GM18909 (cell line): ENCODE data around the gene CENPE.
A peak's percentile ranks its signal among the peaks of the same experiment; 100 is the strongest.

Source experiments
- ATAC-seq: cut with Tn5 transposase; IDR thresholded peaks from one replicate; pipeline ENCODE4 v1.9.1; 2021; ENCODE audit warnings: mild to moderate bottlenecking; ENCODE audit not compliant: unreplicated experiment, poor library complexity

The CENPE gene

DNA sequence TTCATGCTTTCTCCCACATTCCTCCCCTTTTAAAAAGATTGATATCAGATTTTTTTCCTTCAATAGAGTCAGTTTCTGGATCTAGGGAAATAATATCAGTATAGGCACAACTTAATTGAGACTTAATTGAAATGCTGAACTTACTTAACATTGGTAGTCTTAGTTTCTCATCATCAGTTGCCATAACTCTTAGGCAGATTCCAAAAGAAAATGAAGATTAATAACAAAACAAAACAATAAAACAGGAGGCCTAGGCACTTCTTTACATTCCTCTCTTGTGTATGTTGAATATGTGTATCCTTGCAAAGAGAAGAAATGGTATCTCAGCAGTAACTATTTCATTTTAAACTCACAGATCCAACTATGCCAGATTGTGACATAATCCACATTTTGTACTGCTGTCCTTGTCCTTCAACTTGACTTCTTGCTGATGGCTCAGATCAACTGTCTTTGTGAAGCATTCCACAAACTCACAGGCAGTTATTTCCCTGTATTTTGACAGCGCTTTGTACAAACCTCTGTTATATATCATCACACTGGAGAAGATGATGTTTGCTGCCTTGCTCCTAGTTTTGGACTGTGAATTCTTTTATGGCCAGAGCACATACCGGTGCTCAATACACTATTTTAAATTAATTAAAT, 112.5 kb downstream of the CENPE start:
- ATAC-seq: no peak

DNA sequence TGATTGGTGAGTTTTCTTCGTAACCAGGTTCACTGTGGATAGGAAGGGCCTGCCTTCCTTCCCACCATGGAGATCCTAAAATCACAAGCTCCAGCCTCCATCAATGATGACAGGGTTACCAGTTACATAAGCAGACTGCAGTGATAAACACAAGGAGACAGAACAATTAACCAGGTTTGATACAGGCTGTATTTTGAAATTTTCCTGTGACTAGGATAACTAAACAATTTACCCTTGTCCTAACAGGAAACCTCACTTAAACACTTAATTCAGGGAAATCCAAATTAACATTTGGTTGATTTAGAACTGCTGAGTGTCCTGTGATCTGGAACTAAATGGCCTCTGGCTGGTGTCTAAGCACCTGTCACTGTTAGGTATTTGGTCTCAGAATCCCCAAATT, 118.5 kb downstream of the CENPE start:
- ATAC-seq: no peak

DNA sequence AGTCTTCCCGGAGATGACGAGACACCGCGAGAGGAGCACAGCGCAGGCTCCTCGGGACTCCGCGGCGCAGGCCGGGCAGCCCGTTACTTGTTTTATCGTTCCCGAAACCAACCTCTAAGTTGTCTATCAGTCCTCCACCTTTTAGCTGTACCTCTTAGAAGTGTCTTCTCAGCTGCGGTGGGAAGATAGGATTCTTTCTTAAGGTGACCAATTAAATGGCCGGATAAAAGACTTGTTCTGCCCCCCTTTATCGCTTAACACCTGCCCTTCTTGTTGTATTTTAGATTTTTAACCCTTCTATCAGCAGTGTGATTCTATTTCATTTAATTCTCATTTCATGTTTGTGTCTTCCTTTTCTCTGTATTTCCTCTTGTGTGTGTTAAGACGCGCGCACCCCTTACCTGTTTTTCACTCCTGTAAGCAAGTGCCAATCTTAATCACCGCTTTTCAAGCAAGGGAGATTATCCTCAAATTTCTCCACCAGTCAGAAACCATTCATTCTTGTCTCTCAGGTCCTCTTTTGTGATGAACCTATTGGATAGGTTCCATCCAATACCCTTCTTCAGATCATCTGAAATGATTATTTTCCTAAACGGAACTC, 121.3 kb downstream of the CENPE start, which contains the start of gene SLC9B2:
TSS of gene SLC9B2 (minus strand) at position 15 of the 601 bp plus-strand sequence. CDS start 9,211 bp downstream, outside the sequence.
- ATAC-seq: peak; percentile 55

DNA sequence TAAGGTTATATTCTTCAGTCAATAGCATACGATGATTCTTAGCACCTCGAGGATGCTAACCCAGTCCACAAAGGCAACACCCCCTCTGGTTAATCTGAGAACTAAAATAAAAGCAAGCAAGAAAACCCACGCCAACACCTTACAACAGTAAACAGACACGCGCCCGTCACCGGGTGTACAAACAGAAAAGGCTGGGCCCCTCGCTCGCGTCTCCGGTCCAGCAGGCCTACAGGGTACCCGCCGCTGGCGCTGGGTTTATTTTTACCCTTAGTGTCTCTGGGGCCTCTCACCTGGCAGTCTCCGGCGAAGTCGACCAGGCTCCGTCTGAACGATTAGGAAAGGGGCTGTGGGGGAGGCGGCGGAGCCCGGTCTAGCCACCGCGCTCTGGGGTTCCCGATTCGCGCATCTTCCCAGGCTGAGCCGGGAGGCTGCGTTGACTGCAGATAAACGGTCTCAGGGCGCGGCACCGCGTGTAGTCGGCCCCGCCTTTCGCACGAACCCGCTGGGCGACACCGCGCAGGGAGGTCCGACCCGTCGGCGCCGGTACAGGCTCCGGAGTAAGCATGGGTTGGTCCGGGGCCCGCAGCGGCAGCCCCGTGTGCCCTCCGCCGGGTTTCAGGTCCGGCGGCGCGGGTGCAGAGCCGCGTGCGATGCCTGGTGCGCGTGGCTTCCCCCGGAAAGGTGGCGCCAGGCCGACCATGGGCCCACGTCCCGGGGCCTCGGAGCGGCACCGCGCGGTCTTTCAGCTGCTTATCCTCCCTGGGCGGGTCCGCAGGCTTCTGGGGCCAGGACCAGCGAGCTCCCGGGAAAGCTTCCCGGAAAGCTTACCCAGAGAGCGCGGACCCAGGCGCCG, 122.0 kb downstream of the CENPE start:
- ATAC-seq: peak; percentile 61

DNA sequence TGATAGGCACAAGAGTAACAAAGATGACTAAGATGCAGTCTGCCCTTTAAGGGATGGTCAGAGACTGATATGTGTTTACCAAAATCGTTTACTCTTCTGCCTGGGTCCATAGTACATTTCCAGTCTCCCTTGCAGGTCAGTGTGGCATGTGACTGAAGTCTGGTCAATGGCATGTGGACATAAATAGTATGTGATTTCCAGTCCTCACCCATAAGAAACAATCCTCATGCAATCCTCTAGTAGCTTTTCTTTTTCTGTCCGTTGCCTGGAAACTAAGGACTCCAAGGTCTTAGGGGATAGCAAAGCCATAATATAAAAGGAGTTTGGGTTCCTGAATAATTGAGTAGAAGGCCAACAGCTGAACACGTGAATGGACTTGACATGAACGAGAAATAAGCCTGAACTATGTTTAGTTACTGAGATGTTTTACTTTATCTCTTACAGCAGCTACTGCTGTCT, 122.7 kb downstream of the CENPE start:
- ATAC-seq: peak; percentile 2

DNA sequence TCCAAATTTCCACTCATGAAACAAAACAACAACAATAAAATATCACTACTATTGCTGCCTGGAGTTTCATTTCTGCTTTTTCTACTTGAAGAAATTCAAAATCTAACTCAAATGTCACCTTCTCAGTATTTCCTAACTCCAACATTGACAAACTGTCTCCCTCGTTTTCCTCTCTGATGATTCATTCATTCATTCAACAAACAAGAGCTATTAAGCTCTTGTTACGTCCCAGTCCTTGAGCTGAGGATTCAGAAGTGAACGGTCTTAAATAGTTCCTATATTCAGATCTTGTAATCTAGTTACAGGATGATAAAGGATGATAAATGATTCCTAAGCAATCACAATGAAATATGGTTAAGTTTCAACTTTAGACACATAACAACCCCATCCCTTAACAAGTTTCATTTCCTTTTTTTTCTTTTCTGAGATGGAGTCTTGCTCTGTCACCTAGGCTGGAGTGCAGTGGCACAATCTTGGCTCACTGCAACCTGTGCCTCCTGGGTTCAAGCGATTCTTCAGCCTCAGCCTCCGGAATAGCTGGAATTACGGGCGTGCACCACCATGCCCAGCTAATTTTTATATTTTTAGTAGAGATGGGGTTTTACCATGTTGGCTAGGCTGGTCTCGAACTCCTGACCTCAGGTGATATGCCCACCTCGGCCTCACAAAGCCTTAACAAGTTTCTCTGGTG, 123.3 kb downstream of the CENPE start:
- peak; percentile 39 for ATAC-seq

DNA sequence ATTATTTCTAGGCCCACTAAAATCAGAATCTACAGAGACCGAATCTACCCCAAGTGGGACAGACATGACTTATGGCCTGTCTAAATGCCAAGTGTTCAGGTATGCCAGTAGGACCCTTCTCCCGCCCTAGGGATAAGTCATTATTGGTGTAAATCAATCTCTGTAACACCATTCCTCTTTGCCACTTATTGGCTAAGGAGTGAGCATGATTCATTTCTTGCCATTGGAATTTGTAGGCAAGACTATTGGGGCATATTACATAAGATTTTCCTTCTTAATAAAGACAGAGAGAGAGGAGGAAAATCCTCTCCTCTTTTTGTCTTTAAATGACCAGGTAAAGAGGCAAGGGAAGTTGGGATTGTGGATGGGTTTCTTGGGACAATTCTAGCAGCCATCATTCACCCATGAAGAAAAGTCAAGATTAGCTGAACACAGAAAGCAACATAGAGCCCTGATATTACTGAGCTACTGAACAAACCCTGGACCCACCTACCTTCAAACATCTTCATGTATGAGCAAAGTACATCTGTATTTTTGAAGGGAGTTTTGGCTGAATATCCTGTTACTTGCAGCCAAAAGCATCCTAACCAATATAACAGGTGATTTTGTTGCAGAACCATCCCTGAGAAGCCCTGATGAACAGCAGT, 124.2 kb downstream of the CENPE start:
- ATAC-seq: no peak

DNA sequence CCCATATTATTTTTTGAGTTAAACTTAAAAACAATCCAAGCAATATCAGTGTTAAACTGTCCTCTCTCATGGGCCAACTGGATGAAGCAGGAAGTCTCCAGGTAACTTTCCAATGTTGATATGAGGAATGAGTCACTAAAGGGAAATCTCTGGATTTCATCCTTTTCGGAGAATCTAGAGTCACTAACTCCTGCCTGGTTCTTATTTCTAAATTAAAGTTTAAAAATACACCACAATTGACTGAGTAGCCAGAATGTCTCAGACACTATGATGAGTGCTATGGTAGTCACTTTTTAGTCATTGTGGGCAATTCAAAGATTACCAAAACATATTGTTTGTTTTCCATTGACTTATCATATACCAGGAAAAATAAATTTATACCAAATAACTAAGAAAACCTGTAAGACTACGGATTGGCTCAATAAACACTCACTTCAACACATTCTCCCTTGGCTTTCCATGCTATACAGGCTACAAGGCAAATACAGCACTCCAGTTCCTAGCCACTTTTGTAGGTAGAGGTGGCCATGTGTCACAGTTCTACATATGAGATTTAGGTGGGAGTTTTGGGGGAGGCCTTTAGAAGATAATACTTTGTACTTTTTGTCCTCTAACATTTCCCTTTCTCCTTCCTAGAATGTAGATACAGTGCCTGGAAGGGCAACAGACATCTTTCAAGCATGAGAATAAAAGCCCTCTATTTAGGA, 130.1 kb downstream of the CENPE start:
- no peak for ATAC-seq

DNA sequence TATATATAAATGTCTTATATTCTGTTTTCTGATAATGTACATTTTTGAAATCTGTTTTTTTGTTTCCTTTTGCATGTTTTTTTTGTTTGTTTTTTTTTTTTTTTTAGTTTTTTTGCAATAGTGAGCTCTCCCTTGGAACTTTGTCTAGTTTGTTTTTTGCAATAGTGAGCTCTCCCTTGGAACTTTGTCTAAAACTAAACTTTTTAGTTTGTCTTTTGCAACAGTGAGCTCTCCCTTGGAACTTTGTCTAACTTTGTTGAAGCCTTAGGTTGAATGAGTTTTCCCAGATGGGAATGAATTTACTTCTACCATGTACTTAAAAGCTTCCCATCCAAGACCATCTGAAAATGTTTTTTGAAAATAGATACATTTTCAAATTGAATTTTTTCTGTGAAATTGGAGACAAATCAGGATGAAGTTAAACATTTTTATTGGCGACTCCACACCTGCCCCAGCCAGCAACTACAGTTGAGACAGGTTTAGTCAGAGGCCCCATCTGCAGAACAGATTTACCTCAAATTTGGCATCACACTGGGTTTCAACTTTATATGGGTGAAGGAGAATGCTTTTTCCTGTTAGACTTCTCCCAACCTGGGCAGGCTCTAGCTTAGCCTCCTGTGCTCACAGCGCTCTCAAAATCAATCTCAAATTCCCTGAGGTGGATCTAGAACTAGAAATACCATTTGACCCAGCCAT, 137.5 kb downstream of the CENPE start:
- no peak for ATAC-seq
